ENCODE measurements around the gene AVPR1B. TPM values are rescaled to one million over a fixed set of nuclear protein-coding genes. Genes with fewer than 3 reads are reported as not detected.

The AVPR1B gene
- total RNA-seq, 2 donors from 2014 or later, result not detected

DNA sequence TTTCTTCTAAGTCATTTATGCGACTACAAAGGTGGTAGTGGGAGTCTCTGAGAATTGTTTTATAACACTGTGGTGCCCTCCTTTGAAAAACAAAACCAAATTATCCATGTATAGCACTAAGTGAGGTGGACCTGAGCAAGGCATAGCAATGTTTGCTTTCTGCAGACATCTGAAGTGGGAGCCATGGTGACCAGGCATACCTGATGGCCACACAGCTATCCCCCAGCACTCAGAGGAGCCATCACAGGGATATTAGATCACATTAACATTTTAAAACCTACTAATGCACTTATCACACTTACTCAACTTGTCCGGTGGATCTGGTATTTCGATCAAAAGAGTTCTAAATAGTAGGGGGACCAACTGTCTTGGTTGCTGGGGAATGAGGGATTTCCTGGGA is 24.8 kb upstream of the AVPR1B start:
- no peaks in the 10 kb centered on the region for H3K4me1 ChIP-seq (ENCODE audit: control insufficient read depth in 1 of 2, low read depth in 2 of 2)

DNA sequence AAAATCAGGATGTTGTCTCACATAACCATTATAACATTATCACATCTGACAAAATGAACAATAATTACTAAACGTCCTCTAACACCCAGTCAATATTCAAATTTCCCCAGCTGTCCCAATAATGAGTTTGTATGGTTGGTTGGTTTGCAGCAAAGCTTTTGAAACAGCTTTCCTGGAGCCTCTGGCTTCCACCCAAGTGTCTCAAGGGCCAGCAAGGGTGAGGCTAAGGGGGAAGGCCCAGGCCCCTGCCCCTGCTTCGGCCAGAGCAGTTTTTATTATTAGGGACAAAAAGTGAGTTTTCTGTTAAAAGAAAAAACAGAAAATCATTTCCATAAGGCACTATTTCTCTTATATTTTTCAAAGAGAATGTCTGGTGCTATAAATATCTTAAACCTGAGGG is 19.1 kb upstream of the AVPR1B start:
- ATAC-seq (ENCODE audit: insufficient number of reproducible peaks, low FRiP score, low read depth) (no peak), DNase-seq (ENCODE audit: low spot score) (no peak)
- Histone ChIP-seq H3K27ac (no peak overlapping the region), H3K4me1 (ENCODE audit: control insufficient read depth in 1 of 2, low read depth in 2 of 2) (no peaks in the 10 kb centered on the region), H3K4me3 (no peak overlapping the region), H3K36me3 (no peaks in the 10 kb centered on the region), H3K27me3 (replicated peaks; ENCODE audit: insufficient read depth) (no peaks in the 10 kb centered on the region), H3K9me3 (no peaks in the 10 kb centered on the region)
- TF ChIP-seq CTCF (IDR thresholded peaks at IDR 0.05), result no peak

More for the DNA sequence above, 24.8 kb upstream of the AVPR1B start:
- ATAC-seq (ENCODE audit: insufficient number of reproducible peaks, low FRiP score, low read depth) (no peak), DNase-seq (ENCODE audit: low spot score) (no peak)
- no peaks in the 10 kb centered on the region for H3K9me3 ChIP-seq
- H3K4me3 ChIP-seq, result no peak overlapping the region
- H3K27me3 ChIP-seq (replicated peaks; ENCODE audit: insufficient read depth), result no peaks in the 10 kb centered on the region
- no peaks in the 10 kb centered on the region for H3K36me3 ChIP-seq
- H3K27ac ChIP-seq, result no peak overlapping the region
- TF ChIP-seq CTCF (IDR thresholded peaks at IDR 0.05), result no peak

DNA sequence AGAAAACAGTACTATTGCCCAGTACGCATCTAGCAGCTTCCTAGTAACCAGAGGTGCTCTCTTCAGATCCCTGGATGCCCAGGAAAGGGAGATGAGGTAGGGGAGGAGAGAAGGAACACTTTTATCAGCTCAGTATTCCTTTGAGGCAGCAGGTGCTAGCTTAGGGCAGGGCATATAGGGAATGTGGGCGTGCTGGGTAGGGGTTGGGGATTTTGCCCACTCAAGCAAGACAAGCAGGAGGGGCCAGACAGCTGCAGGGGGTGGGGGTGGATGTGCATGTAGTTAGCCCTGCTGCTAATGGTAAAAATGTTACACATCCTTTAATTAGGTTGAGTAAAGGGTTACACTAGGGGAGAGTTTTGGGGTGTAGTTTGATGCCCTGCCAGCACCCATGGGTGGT is 18.1 kb upstream of the AVPR1B start:
- Histone ChIP-seq H3K27ac (no peak overlapping the region), H3K9me3 (no peaks in the 10 kb centered on the region), H3K27me3 (replicated peaks; ENCODE audit: insufficient read depth) (no peaks in the 10 kb centered on the region), H3K4me3 (no peak overlapping the region), H3K4me1 (ENCODE audit: control insufficient read depth in 1 of 2, low read depth in 2 of 2) (no peaks in the 10 kb centered on the region), H3K36me3 (no peaks in the 10 kb centered on the region)
- no peak for TF ChIP-seq CTCF (IDR thresholded peaks at IDR 0.05)
- no peak for ATAC-seq (ENCODE audit: insufficient number of reproducible peaks, low FRiP score, low read depth)
- DNase-seq (ENCODE audit: low spot score), result no peak

DNA sequence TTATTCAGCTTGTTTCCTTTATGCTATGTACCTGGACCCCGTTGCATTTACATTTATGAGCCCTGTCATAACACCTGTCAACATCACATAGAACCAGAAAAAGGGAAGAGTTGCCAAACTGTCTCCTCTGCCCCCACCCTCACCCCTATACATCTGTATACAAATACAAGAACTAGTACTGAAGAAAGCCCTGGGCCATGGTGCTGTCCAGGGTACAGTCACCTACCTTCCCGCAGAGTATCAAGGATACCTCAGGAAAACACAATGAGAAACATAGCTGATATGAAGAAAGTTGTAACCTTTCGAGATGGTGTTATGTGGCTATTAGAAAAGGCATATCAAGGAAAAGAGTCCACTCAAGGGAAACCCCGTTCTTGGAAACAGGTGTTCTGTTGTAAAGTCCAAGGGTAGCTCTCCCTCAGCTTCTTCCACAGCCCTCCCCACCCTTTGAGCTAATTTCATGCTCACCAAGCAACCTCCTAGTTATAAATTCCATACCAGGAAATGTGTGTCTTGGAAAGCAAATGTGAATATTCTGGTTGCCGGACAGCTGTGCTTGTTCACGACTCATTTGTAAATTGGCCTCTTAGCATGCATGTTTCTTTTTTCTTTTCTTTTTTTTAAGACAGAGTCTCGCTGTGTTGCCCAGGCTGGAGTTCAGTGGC is 16.7 kb upstream of the AVPR1B start:
- Histone ChIP-seq H3K27ac (no peak overlapping the region), H3K4me1 (ENCODE audit: control insufficient read depth in 1 of 2, low read depth in 2 of 2) (no peaks in the 10 kb centered on the region), H3K36me3 (no peaks in the 10 kb centered on the region), H3K9me3 (no peaks in the 10 kb centered on the region), H3K27me3 (replicated peaks; ENCODE audit: insufficient read depth) (no peaks in the 10 kb centered on the region), H3K4me3 (no peak overlapping the region)
- ATAC-seq (ENCODE audit: insufficient number of reproducible peaks, low FRiP score, low read depth) (no peak), DNase-seq (ENCODE audit: low spot score) (no peak)
- TF ChIP-seq CTCF (IDR thresholded peaks at IDR 0.05), result no peak

- Histone ChIP-seq H3K4me1 (ENCODE audit: control insufficient read depth in 1 of 2, low read depth in 2 of 2) (no peaks in the 10 kb centered on the region), H3K9me3 (no peaks in the 10 kb centered on the region), H3K27me3 (replicated peaks; ENCODE audit: insufficient read depth) (no peaks in the 10 kb centered on the region), H3K4me3 (no peak overlapping the region), H3K27ac (no peak overlapping the region), H3K36me3 (no peaks in the 10 kb centered on the region)
- no peak for TF ChIP-seq CTCF (IDR thresholded peaks at IDR 0.05)
- DNase-seq (ENCODE audit: low spot score) (no peak), ATAC-seq (ENCODE audit: insufficient number of reproducible peaks, low FRiP score, low read depth) (no peak)
Observed at GRCh38 chr1:206131037-206131436, 13.8 kb upstream of the AVPR1B start.

Data from thoracic aorta (tissue), 2 donors.